A673 (cell line): ENCODE results near the gene ZSCAN16.

Source experiments
- EZH2 ChIP-seq: fragments of 200-600 bp; sonication (generic); IDR thresholded peaks from 2 replicates; pipeline ENCODE4 v1.6.1; 2017; ENCODE audit warnings: borderline replicate concordance, low read depth, mild to moderate bottlenecking, mixed read lengths, antibody characterized with exemption, low read length; ENCODE audit not compliant: poor library complexity, severe bottlenecking
- TF ChIP-seq, protein P1 (sequence below): fragments of 300-800, 200-600 bp; sonication (generic); conservative IDR thresholded peaks from 2 replicates; pipeline ENCODE4 v1.5.1; 2017; ENCODE audit warnings: low read depth, mild to moderate bottlenecking, antibody characterized with exemption, low read length, moderate library complexity, mixed read lengths

DNA sequence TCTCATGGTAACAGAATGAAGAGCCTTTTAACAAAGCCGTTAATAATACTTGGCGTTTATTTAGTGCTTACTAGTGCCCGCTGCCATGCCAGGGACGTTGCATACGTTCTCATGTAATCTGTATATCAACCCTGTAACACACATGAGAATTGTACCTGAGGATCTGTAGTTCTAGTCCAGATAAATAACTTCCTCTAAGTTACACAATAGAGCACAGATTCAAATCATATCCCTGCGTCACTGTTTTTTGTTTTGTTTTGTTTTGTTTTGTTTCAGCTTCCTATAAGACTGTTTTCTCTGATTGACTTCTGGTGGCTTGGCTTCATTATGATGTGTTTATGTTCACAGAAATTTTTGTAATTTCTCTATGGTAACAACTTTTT is 553 bp downstream of the ZSCAN16 start:
- TF ChIP-seq, protein P1, sequence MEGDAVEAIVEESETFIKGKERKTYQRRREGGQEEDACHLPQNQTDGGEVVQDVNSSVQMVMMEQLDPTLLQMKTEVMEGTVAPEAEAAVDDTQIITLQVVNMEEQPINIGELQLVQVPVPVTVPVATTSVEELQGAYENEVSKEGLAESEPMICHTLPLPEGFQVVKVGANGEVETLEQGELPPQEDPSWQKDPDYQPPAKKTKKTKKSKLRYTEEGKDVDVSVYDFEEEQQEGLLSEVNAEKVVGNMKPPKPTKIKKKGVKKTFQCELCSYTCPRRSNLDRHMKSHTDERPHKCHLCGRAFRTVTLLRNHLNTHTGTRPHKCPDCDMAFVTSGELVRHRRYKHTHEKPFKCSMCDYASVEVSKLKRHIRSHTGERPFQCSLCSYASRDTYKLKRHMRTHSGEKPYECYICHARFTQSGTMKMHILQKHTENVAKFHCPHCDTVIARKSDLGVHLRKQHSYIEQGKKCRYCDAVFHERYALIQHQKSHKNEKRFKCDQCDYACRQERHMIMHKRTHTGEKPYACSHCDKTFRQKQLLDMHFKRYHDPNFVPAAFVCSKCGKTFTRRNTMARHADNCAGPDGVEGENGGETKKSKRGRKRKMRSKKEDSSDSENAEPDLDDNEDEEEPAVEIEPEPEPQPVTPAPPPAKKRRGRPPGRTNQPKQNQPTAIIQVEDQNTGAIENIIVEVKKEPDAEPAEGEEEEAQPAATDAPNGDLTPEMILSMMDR, result no peak
- no peak for TF ChIP-seq EZH2
